ENCODE data around the gene NIT1.
A peak's percentile ranks its signal among the peaks of the same experiment; 100 is the strongest.

NIT1 gene

DNA sequence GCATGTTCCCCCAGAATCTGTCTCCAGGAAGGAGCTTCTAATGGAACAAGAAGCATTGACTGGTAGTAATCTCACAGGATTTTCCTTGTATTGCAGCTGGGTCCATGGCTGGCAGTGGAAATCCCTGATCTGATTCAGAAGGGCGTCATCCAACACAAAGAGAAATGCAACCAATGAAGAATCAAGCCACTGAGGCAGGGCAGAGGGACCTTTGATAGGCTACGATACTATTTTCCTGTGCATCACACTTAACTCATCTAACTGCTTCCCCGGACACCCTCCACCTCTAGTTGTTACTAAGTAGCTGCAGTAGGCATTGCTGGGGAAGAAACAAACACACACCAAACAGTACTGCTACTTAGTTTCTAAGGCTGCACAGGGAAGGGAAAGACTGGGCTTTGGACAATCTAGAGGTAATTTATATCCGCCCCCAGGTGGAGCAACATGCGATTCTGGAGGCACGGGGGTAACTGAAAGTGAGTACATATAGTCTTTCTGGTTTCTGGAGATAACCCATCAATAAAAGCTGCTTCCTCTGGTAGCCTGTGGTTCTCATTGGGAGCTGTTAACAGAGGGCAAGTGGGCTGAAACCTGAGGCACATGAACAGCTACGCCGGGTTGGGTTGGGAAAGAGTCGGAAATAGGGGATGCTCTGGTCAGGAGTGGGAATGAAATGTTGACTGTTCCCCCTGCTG lies 40.6 kb downstream of the NIT1 start:
- no peak for DNase-seq

- peak; percentile 48 to 81 for DNase-seq
Measured at GRCh38 chr1:161159087-161159912, 41.4 kb downstream of the NIT1 start, which contains the start of gene USP21. TSS of gene USP21 (plus strand) at chr1:161159500. CDS start at chr1:161160641, 1,141 bp downstream.

DNA sequence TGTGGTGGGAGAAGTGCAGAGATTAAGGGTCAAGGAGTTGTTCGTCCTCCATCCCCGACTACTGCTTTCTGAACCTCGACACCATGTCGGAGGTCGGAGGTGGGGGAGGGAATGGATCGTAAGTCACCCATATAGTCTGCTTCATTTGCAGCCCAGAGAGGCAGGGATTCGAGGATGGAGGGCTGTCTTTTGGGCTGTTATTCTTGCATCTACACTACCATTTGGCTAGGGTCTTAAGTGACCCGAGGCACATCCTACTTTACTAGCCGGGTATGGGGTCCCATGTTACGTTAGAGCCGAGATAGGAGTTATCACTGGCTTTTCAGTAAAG lies 42.0 kb downstream of the NIT1 start:
- DNase-seq: no peak

DNA sequence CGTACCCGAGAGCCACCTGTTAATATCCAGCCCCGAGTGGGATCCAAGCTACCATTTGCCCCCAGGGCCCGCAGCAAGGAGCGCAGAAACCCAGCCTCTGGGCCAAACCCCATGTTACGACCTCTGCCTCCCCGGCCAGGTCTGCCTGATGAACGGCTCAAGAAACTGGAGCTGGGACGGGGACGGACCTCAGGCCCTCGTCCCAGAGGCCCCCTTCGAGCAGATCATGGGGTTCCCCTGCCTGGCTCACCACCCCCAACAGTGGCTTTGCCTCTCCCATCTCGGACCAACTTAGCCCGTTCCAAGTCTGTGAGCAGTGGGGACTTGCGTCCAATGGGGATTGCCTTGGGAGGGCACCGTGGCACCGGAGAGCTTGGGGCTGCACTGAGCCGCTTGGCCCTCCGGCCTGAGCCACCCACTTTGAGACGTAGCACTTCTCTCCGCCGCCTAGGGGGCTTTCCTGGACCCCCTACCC lies 42.8 kb downstream of the NIT1 start:
- no peak for DNase-seq

DNA sequence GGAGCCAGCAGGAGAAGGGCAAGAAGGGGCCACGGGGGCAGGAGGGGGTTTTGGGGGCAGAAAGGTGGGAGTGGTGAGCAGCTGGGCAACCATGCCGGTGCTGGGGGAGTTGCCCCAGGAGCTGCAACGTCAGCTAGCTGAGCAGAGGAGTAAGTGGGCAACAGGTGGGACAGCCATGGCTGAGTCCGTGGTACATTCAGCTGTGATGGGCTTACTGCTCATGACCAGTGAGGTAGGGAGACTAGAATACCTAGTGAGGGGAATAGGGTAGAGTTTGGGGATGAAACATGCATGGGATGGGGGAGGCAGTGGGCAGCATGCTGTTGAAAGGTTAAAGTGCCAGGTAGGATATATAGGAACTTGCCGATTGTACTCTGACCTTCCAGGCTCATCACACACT lies 43.7 kb downstream of the NIT1 start:
- DNase-seq: no peak

GRCh38 chr1:161162052-161162451 lies 44.1 kb downstream of the NIT1 start:
- no peak for DNase-seq

GRCh38 chr1:161162806-161163205 lies 44.9 kb downstream of the NIT1 start:
- no peak for DNase-seq

DNA sequence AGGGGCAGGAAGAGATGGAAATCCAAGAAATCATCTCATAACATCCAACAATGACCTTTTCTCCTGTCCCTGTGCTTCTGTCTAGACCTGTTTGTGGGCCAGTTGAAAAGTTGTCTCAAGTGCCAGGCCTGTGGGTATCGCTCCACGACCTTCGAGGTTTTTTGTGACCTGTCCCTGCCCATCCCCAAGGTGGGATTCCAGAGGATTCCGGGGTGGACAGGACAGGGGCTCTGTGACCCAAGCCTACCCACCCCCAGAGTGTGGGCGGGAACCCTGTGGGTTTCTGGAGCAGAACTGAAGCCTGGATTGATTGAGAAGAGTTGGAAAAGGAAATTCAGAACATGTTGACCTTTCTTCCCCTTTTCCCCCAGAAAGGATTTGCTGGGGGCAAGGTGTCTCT lies 45.9 kb downstream of the NIT1 start:
- no peak for DNase-seq

DNA sequence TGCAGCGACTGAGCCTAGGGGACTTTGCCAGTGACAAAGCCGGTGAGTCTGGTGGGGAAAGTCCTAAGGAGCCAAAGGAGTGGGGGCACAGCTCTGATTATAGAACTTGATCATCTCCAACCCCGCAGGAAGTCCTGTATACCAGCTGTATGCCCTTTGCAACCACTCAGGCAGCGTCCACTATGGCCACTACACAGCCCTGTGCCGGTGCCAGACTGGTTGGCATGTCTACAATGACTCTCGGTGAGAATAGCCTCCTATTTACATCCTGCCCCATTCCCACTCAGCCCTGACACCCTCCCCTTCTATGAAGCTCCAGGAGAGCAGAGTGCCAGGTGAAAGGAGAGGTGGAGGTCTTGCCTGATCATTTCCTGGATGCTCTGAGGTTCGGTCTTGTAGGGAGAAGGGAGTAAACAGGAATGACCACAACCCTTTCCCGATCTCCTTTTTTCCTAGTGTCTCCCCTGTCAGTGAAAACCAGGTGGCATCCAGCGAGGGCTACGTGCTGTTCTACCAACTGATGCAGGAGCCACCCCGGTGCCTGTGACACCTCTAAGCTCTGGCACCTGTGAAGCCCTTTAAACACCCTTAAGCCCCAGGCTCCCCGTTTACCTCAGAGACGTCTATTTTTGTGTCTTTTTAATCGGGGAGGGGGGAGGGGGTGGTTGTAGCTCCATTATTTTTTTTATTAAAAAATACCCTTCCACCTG lies 47.2 kb downstream of the NIT1 start:
- DNase-seq: no peak

- peak; percentile 88 to 93 for DNase-seq
Measured at GRCh38 chr1:161165742-161166668, 48.1 kb downstream of the NIT1 start, which contains the start of gene PPOX. TSS of gene PPOX (plus strand) at chr1:161166426. CDS start at chr1:161166848, 422 bp downstream.

- DNase-seq: no peak
Measured at GRCh38 chr1:161166669-161167548, 49.0 kb downstream of the NIT1 start.

GRCh38 chr1:161168906-161169305 lies 51.0 kb downstream of the NIT1 start:
- no peak for DNase-seq

Data from SW 1271 (cell line).